Spleen (tissue), 7 donors: Measurements from ENCODE around the gene ST3GAL3.

Experiments used
- CTCF ChIP-seq, 11 experiments: fragments of 200-600 bp in 7 of 11; fragments of 450-650 bp in 4 of 11; sonication (generic) in 4 of 11; IDR thresholded peaks in 8 of 11; conservative IDR thresholded peaks in 3 of 11; 1 replicate in 7 of 11; 2 replicates in 4 of 11; pipeline versions ENCODE4 v1.4.0 to v1.8.0; 2016 to 2021; ENCODE audit warnings: antibody characterized with exemption in 11 of 11, inconsistent platforms in 4 of 11, mild to moderate bottlenecking in 1 of 11
- POLR2A ChIP-seq, 3 donors: fragments of 450-650 bp; IDR thresholded peaks; one replicate each; pipeline ENCODE4 v1.5.1; 2017; ENCODE audit warnings: antibody characterized with exemption in 3 of 3, mild to moderate bottlenecking in 1 of 3
- POLR2AphosphoS5 ChIP-seq, 3 donors: sonication (generic); formaldehyde crosslinking; IDR thresholded peaks; one replicate each; pipeline ENCODE4 v1.5.1; 2017; ENCODE audit warnings: antibody characterized with exemption in 3 of 3
- donor health status: DM: no; HTN: no; CAD: no; lungs with moderate emphysema.
- donor health status: DM: no; HTN: no; CAD: no.
- donor health status: DM: no; HTN: no; CAD: no.

- TF ChIP-seq CTCF (IDR thresholded peaks at IDR 0.05 in 8 of 11, conservative IDR thresholded peaks at IDR 0.05 in 3 of 11), result no peak
- TF ChIP-seq POLR2A (IDR thresholded peaks at IDR 0.05), result no peak
- TF ChIP-seq POLR2AphosphoS5 (IDR thresholded peaks at IDR 0.05), result no peak
Observed at GRCh38 chr1:43818691-43819090, 111.4 kb downstream of the ST3GAL3 start.
